IMR-90 (cell line): ENCODE measurements around the gene MCM8.

Experiments used
- BHLHE40 ChIP-seq: fragments of 150-350 bp; IDR thresholded peaks from 2 replicates; pipeline ENCODE4 v1.6.1; 2016; ENCODE audit warnings: mild to moderate bottlenecking, low read depth, low read length
- CEBPB ChIP-seq: IDR thresholded peaks from 2 replicates; pipeline ENCODE4 v1.6.1; 2012; ENCODE audit warnings: low read depth, low read length, improper control_type of control experiment
- FOS ChIP-seq: fragments of 150-350 bp; IDR thresholded peaks from 2 replicates; pipeline ENCODE4 v1.6.1; 2016; ENCODE audit warnings: low read depth, low read length
- MAFK ChIP-seq: IDR thresholded peaks from 2 replicates; pipeline ENCODE4 v1.6.1; 2012; ENCODE audit warnings: low read depth, low read length, improper control_type of control experiment
- NFE2L2 ChIP-seq: fragments of 150-350 bp; IDR thresholded peaks from 2 replicates; pipeline ENCODE4 v1.6.1; 2016; ENCODE audit warnings: low read depth, mild to moderate bottlenecking, low read length
- POLR2A ChIP-seq: IDR thresholded peaks from 2 replicates; pipeline ENCODE4 v1.6.1; 2012; ENCODE audit warnings: mild to moderate bottlenecking, low read depth, low read length
- RAD21 ChIP-seq: IDR thresholded peaks from 2 replicates; pipeline ENCODE4 v1.6.1; 2012; ENCODE audit warnings: low read length, improper control_type of control experiment
- RCOR1 ChIP-seq: IDR thresholded peaks from 2 replicates; pipeline ENCODE4 v1.6.1; 2012; ENCODE audit warnings: mild to moderate bottlenecking, low read length, improper control_type of control experiment; ENCODE audit not compliant: insufficient replicate concordance
- TF ChIP-seq, protein P1 (sequence below): conservative IDR thresholded peaks from 2 replicates; pipeline ENCODE4 v1.5.1; 2012; ENCODE audit warnings: mild to moderate bottlenecking, low read depth, low read length, improper control_type of control experiment
- TF ChIP-seq, protein P2 (sequence below): fragments of 150-350 bp; IDR thresholded peaks from 2 replicates; pipeline ENCODE4 v1.6.1; 2017; ENCODE audit warnings: mild to moderate bottlenecking, antibody characterized with exemption, low read length, low read depth

- TF ChIP-seq, protein P1, sequence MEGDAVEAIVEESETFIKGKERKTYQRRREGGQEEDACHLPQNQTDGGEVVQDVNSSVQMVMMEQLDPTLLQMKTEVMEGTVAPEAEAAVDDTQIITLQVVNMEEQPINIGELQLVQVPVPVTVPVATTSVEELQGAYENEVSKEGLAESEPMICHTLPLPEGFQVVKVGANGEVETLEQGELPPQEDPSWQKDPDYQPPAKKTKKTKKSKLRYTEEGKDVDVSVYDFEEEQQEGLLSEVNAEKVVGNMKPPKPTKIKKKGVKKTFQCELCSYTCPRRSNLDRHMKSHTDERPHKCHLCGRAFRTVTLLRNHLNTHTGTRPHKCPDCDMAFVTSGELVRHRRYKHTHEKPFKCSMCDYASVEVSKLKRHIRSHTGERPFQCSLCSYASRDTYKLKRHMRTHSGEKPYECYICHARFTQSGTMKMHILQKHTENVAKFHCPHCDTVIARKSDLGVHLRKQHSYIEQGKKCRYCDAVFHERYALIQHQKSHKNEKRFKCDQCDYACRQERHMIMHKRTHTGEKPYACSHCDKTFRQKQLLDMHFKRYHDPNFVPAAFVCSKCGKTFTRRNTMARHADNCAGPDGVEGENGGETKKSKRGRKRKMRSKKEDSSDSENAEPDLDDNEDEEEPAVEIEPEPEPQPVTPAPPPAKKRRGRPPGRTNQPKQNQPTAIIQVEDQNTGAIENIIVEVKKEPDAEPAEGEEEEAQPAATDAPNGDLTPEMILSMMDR: no peak
- TF ChIP-seq POLR2A: no peak
- TF ChIP-seq MAFK: no peak
- no peak for TF ChIP-seq RAD21
- TF ChIP-seq CEBPB: no peak
- TF ChIP-seq NFE2L2: no peak
- TF ChIP-seq, protein P2, sequence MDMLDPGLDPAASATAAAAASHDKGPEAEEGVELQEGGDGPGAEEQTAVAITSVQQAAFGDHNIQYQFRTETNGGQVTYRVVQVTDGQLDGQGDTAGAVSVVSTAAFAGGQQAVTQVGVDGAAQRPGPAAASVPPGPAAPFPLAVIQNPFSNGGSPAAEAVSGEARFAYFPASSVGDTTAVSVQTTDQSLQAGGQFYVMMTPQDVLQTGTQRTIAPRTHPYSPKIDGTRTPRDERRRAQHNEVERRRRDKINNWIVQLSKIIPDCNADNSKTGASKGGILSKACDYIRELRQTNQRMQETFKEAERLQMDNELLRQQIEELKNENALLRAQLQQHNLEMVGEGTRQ: no peak
- TF ChIP-seq BHLHE40: no peak
- TF ChIP-seq RCOR1: no peak
- TF ChIP-seq FOS: no peak
Observed at GRCh38 chr20:5971203-5971602, 20.8 kb downstream of the MCM8 start.
